A549 (cell line): ENCODE data around the gene ZNF540. TPM values are rescaled to one million over a fixed set of nuclear protein-coding genes. Genes with fewer than 3 reads are reported as not detected.
A peak's percentile ranks its signal among the peaks of the same experiment; 100 is the strongest.

ENCODE experiments used
- ATAC-seq, 2 experiments: fragments of 200-7000 bp in 1 of 2; fragments of >200 bp in 1 of 2; cut with Nextera tagmentation in 1 of 2; cut with Tn5 transposase in 1 of 2; 3 replicates each; pipeline versions ENCODE4 v1.8.0 to v1.9.1; 2018 to 2020; ENCODE audit warnings: mild to moderate bottlenecking in 1 of 2, moderate library complexity in 1 of 2
- CTCF ChIA-PET: fragments of 300-600 bp; sonication (Branson Sonifier 250); formaldehyde crosslinking; extraction: SDS; loops from one replicate; lab custom pipeline; 2021; ENCODE audit warnings: antibody characterized with exemption, inconsistent platforms; lab: Yijun Ruan, JAX
- POLR2A ChIA-PET: fragments of 350-600 bp; formaldehyde crosslinking; extraction: SDS; loops from one replicate; lab custom pipeline; 2021; ENCODE audit warnings: antibody characterized with exemption, inconsistent platforms; lab: Yijun Ruan, JAX
- DNase-seq, 2 experiments: peaks; one replicate each; pipeline versions ENCODE4 v3.0.0 to v3.0.0-alpha.2; 2011 to 2016; ENCODE audit warnings: low read depth in 1 of 2, low spot score in 1 of 2
- FAIRE-seq: peaks from 2 replicates; lab custom pipeline; 2011; peaks lifted over from hg19 to GRCh38; lab: Jason Lieb, UNC
- H3K27ac ChIP-seq, 2 experiments: fragments of >200 bp; sonication (Bioruptor Twin); formaldehyde crosslinking; 3 replicates each; pipeline ENCODE4 v1.5.1; 2016 to 2017
- H3K4me1 ChIP-seq: fragments of >200 bp; sonication (Bioruptor Twin); formaldehyde crosslinking; 3 replicates; pipeline ENCODE4 v1.6.1; 2016
- H3K4me2 ChIP-seq: fragments of >200 bp; sonication (Bioruptor Twin); formaldehyde crosslinking; 3 replicates; pipeline ENCODE4 v1.6.1; 2016
- H3K4me3 ChIP-seq: fragments of >200 bp; sonication (Bioruptor Twin); formaldehyde crosslinking; 3 replicates; pipeline ENCODE4 v1.5.1; 2016
- H3K9me3 ChIP-seq: fragments of >200 bp; sonication (Bioruptor Twin); formaldehyde crosslinking; 3 replicates; pipeline ENCODE4 v1.6.1; 2016
- BCL3 ChIP-seq: fragments of >200 bp; sonication (Bioruptor Twin); formaldehyde crosslinking; IDR thresholded peaks from 3 replicates; pipeline ENCODE4 v1.6.1; 2016
- BHLHE40 ChIP-seq: IDR thresholded peaks from 2 replicates; pipeline ENCODE4 v1.6.1; 2012; ENCODE audit warnings: low read depth, low read length, inconsistent platforms
- CEBPB ChIP-seq, 2 experiments: fragments of >200 bp in 1 of 2; sonication (Bioruptor Twin) in 1 of 2; formaldehyde crosslinking in 1 of 2; IDR thresholded peaks; 2 replicates each; pipeline ENCODE4 v1.6.1; 2012 to 2016
- FOSB ChIP-seq: fragments of 250-450 bp; sonication (Bioruptor Pico); IDR thresholded peaks from 2 replicates; pipeline ENCODE4 v1.5.0; 2020; ENCODE audit warnings: mild to moderate bottlenecking, moderate library complexity
- FOSL2 ChIP-seq, 2 experiments: fragments of 450-650 bp in 1 of 2; fragments of >200 bp in 1 of 2; sonication (Bioruptor Twin) in 1 of 2; formaldehyde crosslinking; IDR thresholded peaks; 2 replicates each; pipeline versions ENCODE4 v1.5.0 to v1.6.1; 2016 to 2020; ENCODE audit warnings: mild to moderate bottlenecking in 1 of 2, moderate library complexity in 1 of 2
- HDAC2 ChIP-seq: fragments of 200-600 bp; sonication (generic); IDR thresholded peaks from 2 replicates; pipeline ENCODE4 v1.6.1; 2016
- HES2 ChIP-seq: fragments of >200 bp; sonication (Bioruptor Twin); formaldehyde crosslinking; IDR thresholded peaks from 2 replicates; pipeline ENCODE4 v1.6.1; 2016
- HEYL ChIP-seq: fragments of 250-450 bp; sonication (Bioruptor Pico); IDR thresholded peaks from 2 replicates; pipeline ENCODE4 v1.8.0; 2021; ENCODE audit warnings: mild to moderate bottlenecking, moderate library complexity
- HOXB13 ChIP-seq: fragments of 250-450 bp; sonication (Bioruptor Pico); IDR thresholded peaks from 2 replicates; pipeline ENCODE4 v1.5.0; 2020; ENCODE audit warnings: low read depth, mild to moderate bottlenecking, moderate library complexity
- HOXB5 ChIP-seq: fragments of 250-450 bp; sonication (Bioruptor Pico); IDR thresholded peaks from 2 replicates; pipeline ENCODE4 v1.5.0; 2020; ENCODE audit warnings: mild to moderate bottlenecking, moderate library complexity
- MAZ ChIP-seq: fragments of 150-350 bp; IDR thresholded peaks from 2 replicates; pipeline ENCODE4 v1.6.1; 2014; ENCODE audit warnings: antibody characterized with exemption, low read depth, low read length, borderline replicate concordance
- NFE2L2 ChIP-seq: fragments of 150-350 bp; conservative IDR thresholded peaks from 2 replicates; pipeline ENCODE4 v1.6.1; 2014; ENCODE audit warnings: low read length
- NPAS2 ChIP-seq: fragments of 250-450 bp; sonication (Bioruptor Pico); IDR thresholded peaks from 2 replicates; pipeline ENCODE4 v1.8.0; 2022; ENCODE audit warnings: mild to moderate bottlenecking, moderate library complexity, borderline replicate concordance
- PBX3 ChIP-seq: IDR thresholded peaks from 2 replicates; pipeline ENCODE4 v1.6.1; 2012
- PHF8 ChIP-seq: fragments of 200-600 bp; sonication (generic); IDR thresholded peaks from 2 replicates; pipeline ENCODE4 v1.6.1; 2016; ENCODE audit warnings: low read depth, mild to moderate bottlenecking, antibody characterized with exemption, moderate library complexity, borderline replicate concordance
- POLR2A ChIP-seq: IDR thresholded peaks from 2 replicates; pipeline ENCODE4 v1.6.1; 2012; ENCODE audit warnings: mild to moderate bottlenecking, low read length
- RAD21 ChIP-seq, 2 experiments: fragments of >200 bp in 1 of 2; sonication (Bioruptor Twin) in 1 of 2; formaldehyde crosslinking in 1 of 2; IDR thresholded peaks in 1 of 2; conservative IDR thresholded peaks in 1 of 2; 2 replicates in 1 of 2; 3 replicates in 1 of 2; pipeline ENCODE4 v1.6.1; 2012 to 2018; ENCODE audit warnings: inconsistent platforms in 1 of 2
- RARB ChIP-seq: fragments of 250-450 bp; sonication (Bioruptor Pico); IDR thresholded peaks from 2 replicates; pipeline ENCODE4 v1.8.0; 2021; ENCODE audit warnings: mild to moderate bottlenecking, moderate library complexity
- SREBF2 ChIP-seq: fragments of 450-650 bp; IDR thresholded peaks from 2 replicates; pipeline ENCODE4 v1.6.1; 2014; ENCODE audit warnings: mild to moderate bottlenecking, moderate library complexity
- TP53 ChIP-seq: fragments of 250-450 bp; sonication (Bioruptor Pico); IDR thresholded peaks from 2 replicates; pipeline ENCODE4 v1.5.0; 2021; ENCODE audit warnings: mild to moderate bottlenecking, moderate library complexity
- ZC3H11A ChIP-seq: fragments of 450-650 bp; IDR thresholded peaks from 2 replicates; pipeline ENCODE4 v1.6.1; 2014; ENCODE audit warnings: antibody characterized with exemption, mild to moderate bottlenecking
- WGBS: methylation state at CpG from one replicate; pipeline ENCODE4 v1.1.6; 2017; ENCODE audit errors: missing lambda C conversion rate; 5-methylcytosine and 5-hydroxymethylcytosine counted together
- polyA plus RNA-seq, 4 experiments: library from polyadenylated mRNA; depleted of rRNA in 3 of 4; stranded (reverse); fragments of >200 nt; fragmentation: RNase III in 1 of 4; extraction: RNeasy Plus Mini Kit Qiagen cat#74134 plus additional on column Dnase treatment in 1 of 4; gene quantifications; 2 replicates in 3 of 4; 3 replicates in 1 of 4; pipeline ENCODE4 v1.2.3, GENCODE V29; 2011 to 2017

ZNF540 gene
- polyA plus RNA-seq, 2 of the 4 experiments (the other 2 are of a cell fraction), result 0.13 to 0.39 TPM

- FAIRE-seq, result peak; percentile 90
- H3K9me3 ChIP-seq, result peaks cover 100% of the 10 kb centered on the region
- H3K4me1 ChIP-seq, result no peaks in the 10 kb centered on the region
- no peak overlapping the region for H3K4me3 ChIP-seq
- no peak for ATAC-seq
- no peak for DNase-seq
- CTCF ChIA-PET, result no interaction called here
- POLR2A ChIA-PET, result no interaction called here
- no peak overlapping the region for H3K4me2 ChIP-seq
- no peak overlapping the region for H3K27ac ChIP-seq
- no peak for TF ChIP-seq HOXB13 (CRISPR knock-in tag)
- TF ChIP-seq NFE2L2, result no peak
- no peak for TF ChIP-seq NPAS2 (CRISPR knock-in tag)
- no peak for TF ChIP-seq TP53 (CRISPR knock-in tag)
- no peak for TF ChIP-seq RAD21 (conservative IDR thresholded peaks at IDR 0.05 in 1 of 2, IDR thresholded peaks at IDR 0.05 in 1 of 2)
- no peak for TF ChIP-seq MAZ
- TF ChIP-seq FOSB, result no peak
- TF ChIP-seq FOSL2 (IDR thresholded peaks at IDR 0.05), result no peak
- no peak for TF ChIP-seq FOSL2 (CRISPR knock-in tag; IDR thresholded peaks at IDR 0.05)
- no peak for TF ChIP-seq ZC3H11A
- TF ChIP-seq, all 56 proteins: peak for 0
Measured at GRCh38 chr19:37565370-37565669, 29.4 kb upstream of the ZNF540 start.

- Histone ChIP-seq H3K9me3 (peaks cover 49% of the 10 kb centered on the region), H3K4me3 (no peak overlapping the region), H3K27ac (no peak overlapping the region), H3K4me2 (no peak overlapping the region), H3K4me1 (no peaks in the 10 kb centered on the region)
- TF ChIP-seq HDAC2 (no peak), HOXB5 (CRISPR knock-in tag) (no peak), HEYL (CRISPR knock-in tag) (no peak), NPAS2 (CRISPR knock-in tag) (no peak), FOSB (no peak), BCL3 (no peak), NFE2L2 (no peak), CEBPB (IDR thresholded peaks at IDR 0.05) (no peak), PBX3 (no peak), RARB (CRISPR knock-in tag) (no peak), HES2 (no peak), POLR2A (no peak), SREBF2 (no peak), PHF8 (no peak)
- POLR2A ChIA-PET, result no interaction called here
- DNase-seq (no peak), FAIRE-seq (peak; percentile 87), ATAC-seq (no peak)
- CTCF ChIA-PET, result interaction anchor here (0.6 kb wide), 1 partner anchor 153 kb away, joined by 3 read pairs; no protein-coding TSS in a partner anchor
Measured at GRCh38 chr19:37572203-37572602, 22.5 kb upstream of the ZNF540 start.

GRCh38 chr19:37583340-37583739 lies 11.3 kb upstream of the ZNF540 start:
- 7% methylated on average over 2 of the region's 2 CpGs for WGBS
- FAIRE-seq, result no peak

More at GRCh38 chr19:37583340-37583739, 11.3 kb upstream of the ZNF540 start:
- H3K9me3 ChIP-seq, result peaks cover 92% of the 10 kb centered on the region
- ATAC-seq, result no peak
- DNase-seq, result no peak
- H3K4me2 ChIP-seq, result no peak overlapping the region
- TF ChIP-seq BHLHE40, result no peak
- TF ChIP-seq RARB (CRISPR knock-in tag), result no peak
- no peak overlapping the region for H3K27ac ChIP-seq
- no peaks in the 10 kb centered on the region for H3K4me1 ChIP-seq
- POLR2A ChIA-PET, result interaction anchor here (0.8 kb wide), 1 partner anchor 11 kb away, joined by 3 read pairs; the partner anchor contains the start of genes ZNF540 and ZNF571
- CTCF ChIA-PET, result no interaction called here
- no peak overlapping the region for H3K4me3 ChIP-seq
